ENCODE measurements around the gene CEP57L1.
A peak's percentile ranks its signal among the peaks of the same experiment; 100 is the strongest.

Gene CEP57L1

DNA sequence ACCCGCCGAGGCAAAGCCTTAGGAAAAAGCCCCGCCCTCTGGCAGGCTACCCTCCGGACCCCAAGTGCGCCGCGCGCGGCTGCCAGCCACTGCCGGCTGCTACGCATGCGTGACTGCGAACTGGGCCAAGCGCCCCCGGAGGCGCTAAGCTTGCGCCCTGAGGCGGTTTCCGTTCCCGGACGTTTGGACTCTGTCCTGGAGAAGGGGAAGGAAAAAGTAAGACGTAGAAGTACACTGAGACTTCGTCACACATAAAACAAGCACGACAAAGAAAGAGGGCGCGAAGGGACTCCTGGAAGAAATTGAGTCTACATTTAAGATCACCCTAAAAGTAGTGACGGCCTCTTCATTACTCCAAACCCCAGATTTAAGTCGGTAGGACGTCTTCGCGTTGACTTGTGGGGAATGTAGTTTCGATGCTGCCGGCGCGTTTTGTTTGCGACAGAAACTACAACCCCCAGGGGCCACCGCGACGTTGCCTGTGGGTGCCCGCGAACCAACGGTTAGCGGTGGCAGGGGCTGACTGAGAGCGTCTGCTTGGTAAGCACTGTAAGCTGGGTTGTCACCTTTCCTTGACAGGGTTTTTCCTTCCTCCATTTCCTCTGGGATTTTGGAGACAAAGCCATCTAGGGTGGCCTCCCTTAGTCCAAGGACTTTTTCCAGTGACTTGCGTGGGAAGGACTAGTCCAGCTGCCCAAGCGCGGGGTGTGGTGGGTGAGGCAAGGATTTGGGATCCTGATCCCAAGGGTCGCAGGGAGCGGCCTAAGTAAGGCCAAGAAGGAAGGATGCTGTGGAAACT lies at the start of gene CEP57L1:
CEP57L1 (plus strand) TSS at position 472 of the 799 bp plus-strand sequence. CDS start 49,715 bp downstream, outside the sequence.
- H3K4me3 ChIP-seq (ENCODE audit: low read depth, low read length): peak within 1 kb of the TSS; percentile 89
- TF ChIP-seq, protein P1, sequence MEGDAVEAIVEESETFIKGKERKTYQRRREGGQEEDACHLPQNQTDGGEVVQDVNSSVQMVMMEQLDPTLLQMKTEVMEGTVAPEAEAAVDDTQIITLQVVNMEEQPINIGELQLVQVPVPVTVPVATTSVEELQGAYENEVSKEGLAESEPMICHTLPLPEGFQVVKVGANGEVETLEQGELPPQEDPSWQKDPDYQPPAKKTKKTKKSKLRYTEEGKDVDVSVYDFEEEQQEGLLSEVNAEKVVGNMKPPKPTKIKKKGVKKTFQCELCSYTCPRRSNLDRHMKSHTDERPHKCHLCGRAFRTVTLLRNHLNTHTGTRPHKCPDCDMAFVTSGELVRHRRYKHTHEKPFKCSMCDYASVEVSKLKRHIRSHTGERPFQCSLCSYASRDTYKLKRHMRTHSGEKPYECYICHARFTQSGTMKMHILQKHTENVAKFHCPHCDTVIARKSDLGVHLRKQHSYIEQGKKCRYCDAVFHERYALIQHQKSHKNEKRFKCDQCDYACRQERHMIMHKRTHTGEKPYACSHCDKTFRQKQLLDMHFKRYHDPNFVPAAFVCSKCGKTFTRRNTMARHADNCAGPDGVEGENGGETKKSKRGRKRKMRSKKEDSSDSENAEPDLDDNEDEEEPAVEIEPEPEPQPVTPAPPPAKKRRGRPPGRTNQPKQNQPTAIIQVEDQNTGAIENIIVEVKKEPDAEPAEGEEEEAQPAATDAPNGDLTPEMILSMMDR (conservative IDR thresholded peaks at IDR 0.05; ENCODE audit: low read depth, low read length): no peak
- DNase-seq (ENCODE audit: low read depth): peak; percentile 98

- no peak overlapping the region for H3K4me3 ChIP-seq (ENCODE audit: low read depth, low read length)
- TF ChIP-seq, protein P1 (conservative IDR thresholded peaks at IDR 0.05; ENCODE audit: low read depth, low read length): no peak
- DNase-seq (ENCODE audit: low read depth): no peak
Observed at GRCh38 chr6:109048176-109048575, 47.1 kb upstream of the CEP57L1 start.

GRCh38 chr6:109048670-109049415 lies 46.5 kb upstream of the CEP57L1 start:
- no peak for DNase-seq (ENCODE audit: low read depth)
- TF ChIP-seq, protein P1 (conservative IDR thresholded peaks at IDR 0.05; ENCODE audit: low read depth, low read length): no peak
- no peak overlapping the region for H3K4me3 ChIP-seq (ENCODE audit: low read depth, low read length)

DNA sequence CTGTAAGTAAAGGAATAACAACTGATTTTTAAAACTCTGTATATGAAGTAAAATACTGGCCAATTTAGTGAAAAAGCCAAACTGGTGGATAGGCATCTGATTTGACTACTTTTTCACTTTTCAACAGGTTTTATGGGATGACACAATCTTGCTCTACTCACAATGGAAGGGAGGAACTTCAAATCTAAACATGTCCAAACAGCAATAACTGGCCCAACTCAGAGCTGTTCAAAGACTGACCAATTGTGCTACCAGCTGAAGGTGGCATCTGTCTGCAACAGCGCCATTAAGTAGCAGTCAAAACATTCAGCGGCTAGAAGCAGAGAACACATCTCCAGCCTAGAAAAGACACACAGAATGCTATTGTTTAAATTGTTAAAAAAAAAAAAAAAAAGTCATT lies 45.3 kb upstream of the CEP57L1 start:
- no peak for DNase-seq (ENCODE audit: low read depth)
- TF ChIP-seq, protein P1 (conservative IDR thresholded peaks at IDR 0.05; ENCODE audit: low read depth, low read length): no peak
- H3K4me3 ChIP-seq (ENCODE audit: low read depth, low read length): no peak overlapping the region

- H3K4me3 ChIP-seq (ENCODE audit: low read depth, low read length): no peak overlapping the region
- TF ChIP-seq, protein P1 (conservative IDR thresholded peaks at IDR 0.05; ENCODE audit: low read depth, low read length): no peak
- DNase-seq (ENCODE audit: low read depth): no peak
Observed at GRCh38 chr6:109050447-109051102, 44.7 kb upstream of the CEP57L1 start.

- TF ChIP-seq, protein P1 (conservative IDR thresholded peaks at IDR 0.05; ENCODE audit: low read depth, low read length): no peak
- peak; percentile 60 for DNase-seq (ENCODE audit: low read depth)
- no peak overlapping the region for H3K4me3 ChIP-seq (ENCODE audit: low read depth, low read length)
Observed at GRCh38 chr6:109051301-109052017, 43.8 kb upstream of the CEP57L1 start.

Measured in choroid plexus epithelial cell (primary cell).